ENCODE data around the gene LRRC4.

The LRRC4 gene

DNA sequence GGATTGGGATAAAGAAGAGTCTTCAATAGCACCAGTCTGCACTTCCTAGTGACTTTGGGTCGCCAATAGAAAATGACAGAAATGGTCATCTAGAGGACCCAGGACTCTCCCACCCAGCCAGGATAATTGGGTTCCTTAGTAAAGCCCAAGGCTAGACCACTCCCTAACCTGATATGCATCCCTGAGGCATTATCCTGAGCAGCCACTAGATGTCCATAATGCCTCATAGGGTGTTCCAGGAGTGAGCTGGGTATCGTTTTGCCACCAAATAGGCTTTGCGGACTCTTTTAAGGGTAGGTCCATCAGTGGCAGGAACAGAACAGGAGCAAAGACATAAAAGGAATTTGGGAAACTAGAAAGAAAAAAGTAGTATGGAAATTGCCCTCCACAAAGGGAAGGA is 4.5 kb upstream of the LRRC4 start:
- Histone ChIP-seq H3K27ac (ENCODE audit: extremely low read depth, low read depth, low read length) (no peak overlapping the region), H3K4me1 (ENCODE audit: control insufficient read depth, insufficient read depth, low read length) (peaks cover 6% of the 10 kb centered on the region), H3K4me3 (ENCODE audit: low read depth, low read length) (no peak overlapping the region), H3K9me3 (ENCODE audit: control insufficient read depth, insufficient read depth, low read depth, low read length) (no peaks in the 10 kb centered on the region), H3K36me3 (ENCODE audit: control insufficient read depth in 2 of 2, insufficient read depth in 1 of 2, low read length in 2 of 2) (no peaks in the 10 kb centered on the region)
- ChIA-PET CTCF (interaction anchor here (0.6 to 6.2 kb wide), 9 partner anchors 17 to 1770 kb away, joined by 3 to 69 read pairs (median 4); no protein-coding TSS in a partner anchor), POLR2A (no interaction called here)
- TF ChIP-seq EGR2 (tag by site-specific recombination; IDR thresholded peaks at IDR 0.05; ENCODE audit: low read depth) (no peak), ZNF19 (tag by site-specific recombination; IDR thresholded peaks at IDR 0.05; ENCODE audit: low read depth) (no peak), ZSCAN30 (tag by site-specific recombination; IDR thresholded peaks at IDR 0.05) (peak; percentile 72; the same call in 1 of the 2 replicates), ZFHX2 (tag by site-specific recombination; conservative IDR thresholded peaks at IDR 0.05) (no peak), ZNF214 (tag by site-specific recombination; IDR thresholded peaks at IDR 0.05; ENCODE audit: borderline replicate concordance) (no peak), ZNF155 (tag by site-specific recombination; IDR thresholded peaks at IDR 0.05) (no peak), ZNF654 (tag by site-specific recombination; IDR thresholded peaks at IDR 0.05; ENCODE audit: low read depth) (peak; percentile 69), MEIS1 (CRISPR knock-in tag; IDR thresholded peaks at IDR 0.05; ENCODE audit: borderline replicate concordance) (no peak), ZNF701 (tag by site-specific recombination; IDR thresholded peaks at IDR 0.05) (no peak), ZNF514 (tag by site-specific recombination; IDR thresholded peaks at IDR 0.05) (no peak), ZNF174 (tag by site-specific recombination; IDR thresholded peaks at IDR 0.05) (no peak), ZNF624 (tag by site-specific recombination; IDR thresholded peaks at IDR 0.05) (no peak), ZBTB17 (tag by site-specific recombination; IDR thresholded peaks at IDR 0.05) (0 out of 2 replicates have a peak, but pooled peaks have one; percentile 20), MZF1 (tag by site-specific recombination; IDR thresholded peaks at IDR 0.05; ENCODE audit: borderline replicate concordance) (peak; percentile 22; the same call in 1 of the 2 replicates), ZNF600 (tag by site-specific recombination; IDR thresholded peaks at IDR 0.05) (peak; percentile 83)
- TF ChIP-seq, protein P1, sequence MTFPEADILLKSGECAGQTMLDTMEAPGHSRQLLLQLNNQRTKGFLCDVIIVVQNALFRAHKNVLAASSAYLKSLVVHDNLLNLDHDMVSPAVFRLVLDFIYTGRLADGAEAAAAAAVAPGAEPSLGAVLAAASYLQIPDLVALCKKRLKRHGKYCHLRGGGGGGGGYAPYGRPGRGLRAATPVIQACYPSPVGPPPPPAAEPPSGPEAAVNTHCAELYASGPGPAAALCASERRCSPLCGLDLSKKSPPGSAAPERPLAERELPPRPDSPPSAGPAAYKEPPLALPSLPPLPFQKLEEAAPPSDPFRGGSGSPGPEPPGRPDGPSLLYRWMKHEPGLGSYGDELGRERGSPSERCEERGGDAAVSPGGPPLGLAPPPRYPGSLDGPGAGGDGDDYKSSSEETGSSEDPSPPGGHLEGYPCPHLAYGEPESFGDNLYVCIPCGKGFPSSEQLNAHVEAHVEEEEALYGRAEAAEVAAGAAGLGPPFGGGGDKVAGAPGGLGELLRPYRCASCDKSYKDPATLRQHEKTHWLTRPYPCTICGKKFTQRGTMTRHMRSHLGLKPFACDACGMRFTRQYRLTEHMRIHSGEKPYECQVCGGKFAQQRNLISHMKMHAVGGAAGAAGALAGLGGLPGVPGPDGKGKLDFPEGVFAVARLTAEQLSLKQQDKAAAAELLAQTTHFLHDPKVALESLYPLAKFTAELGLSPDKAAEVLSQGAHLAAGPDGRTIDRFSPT (tag by site-specific recombination; IDR thresholded peaks at IDR 0.05): no peak
- TF ChIP-seq, protein P2, sequence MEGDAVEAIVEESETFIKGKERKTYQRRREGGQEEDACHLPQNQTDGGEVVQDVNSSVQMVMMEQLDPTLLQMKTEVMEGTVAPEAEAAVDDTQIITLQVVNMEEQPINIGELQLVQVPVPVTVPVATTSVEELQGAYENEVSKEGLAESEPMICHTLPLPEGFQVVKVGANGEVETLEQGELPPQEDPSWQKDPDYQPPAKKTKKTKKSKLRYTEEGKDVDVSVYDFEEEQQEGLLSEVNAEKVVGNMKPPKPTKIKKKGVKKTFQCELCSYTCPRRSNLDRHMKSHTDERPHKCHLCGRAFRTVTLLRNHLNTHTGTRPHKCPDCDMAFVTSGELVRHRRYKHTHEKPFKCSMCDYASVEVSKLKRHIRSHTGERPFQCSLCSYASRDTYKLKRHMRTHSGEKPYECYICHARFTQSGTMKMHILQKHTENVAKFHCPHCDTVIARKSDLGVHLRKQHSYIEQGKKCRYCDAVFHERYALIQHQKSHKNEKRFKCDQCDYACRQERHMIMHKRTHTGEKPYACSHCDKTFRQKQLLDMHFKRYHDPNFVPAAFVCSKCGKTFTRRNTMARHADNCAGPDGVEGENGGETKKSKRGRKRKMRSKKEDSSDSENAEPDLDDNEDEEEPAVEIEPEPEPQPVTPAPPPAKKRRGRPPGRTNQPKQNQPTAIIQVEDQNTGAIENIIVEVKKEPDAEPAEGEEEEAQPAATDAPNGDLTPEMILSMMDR (tag by site-specific recombination; IDR thresholded peaks at IDR 0.05): 0 out of 2 replicates have a peak, but pooled peaks have one; percentile 21

DNA sequence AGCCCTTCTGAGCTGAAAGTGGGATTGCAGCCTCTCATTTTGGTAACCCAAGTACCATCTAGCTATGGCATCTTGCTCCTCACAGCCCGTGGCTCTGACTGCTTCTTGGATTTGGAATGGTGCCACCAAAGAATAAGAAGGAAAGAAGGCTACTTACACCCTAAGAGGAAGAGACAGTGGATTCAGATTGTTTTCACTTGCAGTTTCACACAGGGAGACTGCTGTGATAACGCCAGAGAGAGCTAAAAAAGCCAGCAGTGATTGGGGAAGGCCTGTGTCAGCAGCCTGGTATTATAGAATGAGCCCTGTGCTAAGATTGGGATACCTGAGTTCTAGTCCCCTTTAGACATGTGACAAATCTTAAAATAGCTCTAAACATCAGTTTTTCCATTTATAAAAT is 3.6 kb upstream of the LRRC4 start:
- Histone ChIP-seq H3K4me1 (ENCODE audit: control insufficient read depth, insufficient read depth, low read length) (peaks cover 6% of the 10 kb centered on the region), H3K9me3 (ENCODE audit: control insufficient read depth, insufficient read depth, low read depth, low read length) (no peaks in the 10 kb centered on the region), H3K4me3 (ENCODE audit: low read depth, low read length) (no peak overlapping the region), H3K36me3 (ENCODE audit: control insufficient read depth in 2 of 2, insufficient read depth in 1 of 2, low read length in 2 of 2) (no peaks in the 10 kb centered on the region), H3K27ac (ENCODE audit: extremely low read depth, low read depth, low read length) (no peak overlapping the region)
- TF ChIP-seq PRDM1 (tag by site-specific recombination; IDR thresholded peaks at IDR 0.05): 0 out of 2 replicates have a peak, but pooled peaks have one; percentile 23
- TF ChIP-seq ZNF585B (tag by site-specific recombination; IDR thresholded peaks at IDR 0.05): no peak
- peak; percentile 41 for TF ChIP-seq ZIC2 (tag by site-specific recombination; IDR thresholded peaks at IDR 0.05)
- TF ChIP-seq TRIM28 (IDR thresholded peaks at IDR 0.05; ENCODE audit: borderline replicate concordance, low read length): no peak
- ChIA-PET CTCF (interaction anchor here (0.6 to 6.2 kb wide), 11 partner anchors 8 to 446 kb away, joined by 3 to 69 read pairs (median 4); no protein-coding TSS in a partner anchor), POLR2A (no interaction called here)

Data from HEK293 (cell line).